Activated CD8-positive, alpha-beta T cell treated with anti-CD3 and anti-CD28 coated beads, Interleukin-2, amount 10 ng/mL, durations not matched to agents 7 days and 5 days (primary cell): ENCODE data around the gene ABCG1. TPM values are rescaled to one million over a fixed set of nuclear protein-coding genes. Genes with fewer than 3 reads are reported as not detected.

ENCODE experiments used
- ATAC-seq: fragments of 150-1000 bp; cut with Tn5 transposase; one replicate; pipeline ENCODE4 v1.10.0; 2021; ENCODE audit warnings: moderate library complexity
- CTCF ChIA-PET: fragments of 350-600 bp; sonication (Branson Sonifier 250); formaldehyde crosslinking; loops from one replicate; lab custom pipeline; 2021; ENCODE audit warnings: antibody characterized with exemption; lab: Charles Lee
- POLR2A ChIA-PET: fragments of 350-600 bp; sonication (Branson Sonifier 250); formaldehyde crosslinking; loops from one replicate; lab custom pipeline; 2021; ENCODE audit warnings: antibody characterized with exemption; lab: Charles Lee
- DNase-seq: peaks from one replicate; pipeline ENCODE4 v3.0.0-alpha.2; 2020
- H3K27ac Mint-ChIP-seq: one replicate; pipeline ENCODE4 v1.8.0; 2021; ENCODE audit warnings: mild to moderate bottlenecking, mixed read lengths
- H3K27me3 Mint-ChIP-seq: one replicate; pipeline ENCODE4 v1.8.0; 2021; ENCODE audit warnings: low read depth, mixed read lengths
- H3K36me3 Mint-ChIP-seq: one replicate; pipeline ENCODE4 v1.8.0; 2021; ENCODE audit warnings: low read depth, mixed read lengths
- H3K4me1 Mint-ChIP-seq: one replicate; pipeline ENCODE4 v1.8.0; 2021; ENCODE audit warnings: low read depth, mixed read lengths
- H3K4me3 Mint-ChIP-seq: one replicate; pipeline ENCODE4 v1.8.0; 2021; ENCODE audit warnings: mild to moderate bottlenecking, mixed read lengths
- H3K9me3 Mint-ChIP-seq: one replicate; pipeline ENCODE4 v1.8.0; 2022; ENCODE audit warnings: mixed read lengths; ENCODE audit not compliant: insufficient read depth
- total RNA-seq, 2 experiments: library from RNA; stranded (reverse); gene quantifications; one replicate each; pipeline ENCODE4 v1.2.3, GENCODE V29; 2021

Gene ABCG1
- total RNA-seq, 2 experiments from 2014 or later, result 6.7 to 8.0 TPM

DNA sequence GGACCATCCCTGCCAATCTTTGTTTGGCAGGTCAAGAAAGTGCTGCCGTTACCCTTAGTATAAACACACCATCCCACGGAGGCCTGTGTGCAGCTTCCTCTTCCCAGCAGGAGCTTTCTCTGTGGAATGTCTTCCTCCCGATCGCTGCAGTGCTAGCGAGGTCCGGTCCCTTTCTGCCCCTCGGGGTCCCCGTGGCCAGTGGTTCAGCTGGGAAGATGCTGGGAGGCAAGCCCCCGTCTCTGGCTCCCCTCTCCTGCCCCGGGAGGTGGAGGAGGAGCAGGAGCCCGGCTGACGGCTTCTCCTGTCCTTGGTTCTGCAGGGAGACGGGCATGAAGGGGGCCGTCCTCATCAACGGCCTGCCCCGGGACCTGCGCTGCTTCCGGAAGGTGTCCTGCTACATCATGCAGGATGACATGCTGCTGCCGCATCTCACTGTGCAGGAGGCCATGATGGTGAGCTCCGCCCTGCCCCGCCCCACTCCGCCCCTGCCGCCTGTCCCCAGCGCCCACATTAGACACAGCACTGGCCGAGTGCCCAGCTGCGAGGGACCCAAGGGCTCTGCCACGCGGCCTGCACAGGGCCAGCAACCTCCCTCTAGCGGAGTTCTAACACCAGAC, 54.2 kb downstream of the ABCG1 start:
- POLR2A ChIA-PET, result interaction anchor here (0.5 kb wide), 1 partner anchor 130 kb away, joined by 3 read pairs; no protein-coding TSS in a partner anchor
- ATAC-seq (no peak), DNase-seq (no peak)
- Mint-ChIP-seq H3K27ac (no peak overlapping the region), H3K4me3 (no peak overlapping the region), H3K9me3 (no peaks in the 10 kb centered on the region), H3K36me3 (no peaks in the 10 kb centered on the region), H3K27me3 (no peaks in the 10 kb centered on the region), H3K4me1 (peaks cover 18% of the 10 kb centered on the region)
- CTCF ChIA-PET, result interaction anchor here (0.8 to 1.1 kb wide), 2 partner anchors 13 to 127 kb away, joined by 3 read pairs; no protein-coding TSS in a partner anchor

DNA sequence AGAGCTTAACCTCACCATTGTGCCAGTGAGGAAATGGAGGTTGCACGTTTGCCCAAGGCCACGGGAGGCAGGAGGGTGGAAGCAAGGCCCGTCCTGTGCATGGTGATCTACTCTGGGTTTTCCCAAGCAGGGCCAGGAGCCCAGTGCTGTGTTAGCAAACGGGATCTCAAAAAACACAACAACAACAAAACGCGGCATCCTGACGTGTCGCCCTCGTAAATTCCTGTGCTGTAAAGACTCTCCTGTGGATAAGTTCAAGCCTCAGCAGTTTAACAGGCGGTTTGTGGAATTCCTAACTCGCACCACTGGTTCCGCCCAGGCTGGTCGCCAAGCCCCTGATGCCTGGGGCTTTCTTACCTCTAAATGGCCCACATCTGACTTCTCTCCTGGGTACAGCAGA, 57.1 kb downstream of the ABCG1 start:
- no peak for DNase-seq
- CTCF ChIA-PET, result interaction anchor here (1.1 to 1.7 kb wide), 3 partner anchors 17 to 130 kb away, joined by 4 to 5 read pairs (median 4); no protein-coding TSS in a partner anchor
- no peak for ATAC-seq
- Mint-ChIP-seq H3K27ac (no peak overlapping the region), H3K4me3 (no peak overlapping the region), H3K27me3 (no peaks in the 10 kb centered on the region), H3K36me3 (no peaks in the 10 kb centered on the region), H3K4me1 (peaks cover 2% of the 10 kb centered on the region), H3K9me3 (no peaks in the 10 kb centered on the region)
- POLR2A ChIA-PET, result no interaction called here

DNA sequence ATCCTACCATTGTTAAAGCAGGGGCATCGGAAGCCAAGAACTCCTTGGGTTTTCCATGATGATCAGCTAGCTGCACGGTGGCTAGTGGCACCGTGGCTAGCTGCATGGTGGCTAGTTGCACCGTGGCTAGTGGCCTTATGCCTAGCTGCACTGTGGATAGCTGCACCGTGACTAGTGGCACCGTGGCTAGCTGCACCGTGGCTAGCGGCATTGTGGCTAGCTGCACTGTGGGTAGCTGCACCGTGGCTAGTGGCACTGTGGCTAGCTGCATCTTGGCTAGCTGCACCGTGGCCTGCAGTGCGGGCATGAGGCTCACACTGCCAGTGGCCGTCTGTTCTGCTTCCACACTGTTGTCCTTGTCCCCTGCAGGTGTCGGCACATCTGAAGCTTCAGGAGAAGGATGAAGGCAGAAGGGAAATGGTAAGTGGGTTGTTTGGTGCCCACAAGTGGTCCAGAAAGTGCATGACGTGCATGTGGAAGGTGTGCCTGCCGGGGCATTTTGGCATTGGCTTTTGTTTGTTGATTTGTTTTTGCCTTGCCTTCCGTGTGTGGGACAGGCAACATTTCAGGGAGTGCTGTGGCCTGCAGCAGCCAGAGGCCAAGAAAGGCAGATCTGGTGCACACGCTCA, 57.7 kb downstream of the ABCG1 start:
- ATAC-seq (no peak), DNase-seq (no peak)
- no peak overlapping the region for H3K27ac Mint-ChIP-seq
- H3K4me3 Mint-ChIP-seq, result no peak overlapping the region
- CTCF ChIA-PET, result interaction anchor here (1.6 to 1.7 kb wide), 2 partner anchors 18 to 113 kb away, joined by 4 to 5 read pairs; no protein-coding TSS in a partner anchor
- POLR2A ChIA-PET, result no interaction called here
- H3K4me1 Mint-ChIP-seq, result no peaks in the 10 kb centered on the region
- H3K36me3 Mint-ChIP-seq, result no peaks in the 10 kb centered on the region
- no peaks in the 10 kb centered on the region for H3K9me3 Mint-ChIP-seq
- no peaks in the 10 kb centered on the region for H3K27me3 Mint-ChIP-seq

DNA sequence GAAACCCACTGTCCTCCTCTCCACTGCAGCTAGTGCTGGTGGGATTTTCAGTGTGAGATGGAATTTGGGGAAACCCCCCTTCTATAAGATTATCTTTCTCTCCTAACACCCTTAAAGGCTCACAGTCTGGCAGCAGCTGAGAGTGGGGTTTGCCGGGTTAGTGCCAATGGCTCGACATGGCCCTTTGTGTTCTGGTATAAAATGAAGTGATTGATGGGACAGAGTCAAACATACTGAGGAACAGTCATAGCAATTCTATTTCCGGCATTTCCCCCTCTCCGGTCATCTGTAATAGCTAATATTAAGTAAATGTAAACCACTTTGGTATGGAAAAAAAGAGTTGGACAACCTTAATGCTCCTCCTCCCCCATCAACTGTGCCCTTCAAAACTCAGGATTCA, 58.7 kb downstream of the ABCG1 start:
- H3K27me3 Mint-ChIP-seq, result no peaks in the 10 kb centered on the region
- no peaks in the 10 kb centered on the region for H3K36me3 Mint-ChIP-seq
- DNase-seq, result no peak
- H3K4me3 Mint-ChIP-seq, result no peak overlapping the region
- ChIA-PET CTCF (interaction anchor here (1.2 to 1.6 kb wide), 2 partner anchors 114 to 129 kb away, joined by 3 to 4 read pairs; no protein-coding TSS in a partner anchor), POLR2A (no interaction called here)
- no peaks in the 10 kb centered on the region for H3K4me1 Mint-ChIP-seq
- no peak overlapping the region for H3K27ac Mint-ChIP-seq
- no peaks in the 10 kb centered on the region for H3K9me3 Mint-ChIP-seq
- no peak for ATAC-seq

DNA sequence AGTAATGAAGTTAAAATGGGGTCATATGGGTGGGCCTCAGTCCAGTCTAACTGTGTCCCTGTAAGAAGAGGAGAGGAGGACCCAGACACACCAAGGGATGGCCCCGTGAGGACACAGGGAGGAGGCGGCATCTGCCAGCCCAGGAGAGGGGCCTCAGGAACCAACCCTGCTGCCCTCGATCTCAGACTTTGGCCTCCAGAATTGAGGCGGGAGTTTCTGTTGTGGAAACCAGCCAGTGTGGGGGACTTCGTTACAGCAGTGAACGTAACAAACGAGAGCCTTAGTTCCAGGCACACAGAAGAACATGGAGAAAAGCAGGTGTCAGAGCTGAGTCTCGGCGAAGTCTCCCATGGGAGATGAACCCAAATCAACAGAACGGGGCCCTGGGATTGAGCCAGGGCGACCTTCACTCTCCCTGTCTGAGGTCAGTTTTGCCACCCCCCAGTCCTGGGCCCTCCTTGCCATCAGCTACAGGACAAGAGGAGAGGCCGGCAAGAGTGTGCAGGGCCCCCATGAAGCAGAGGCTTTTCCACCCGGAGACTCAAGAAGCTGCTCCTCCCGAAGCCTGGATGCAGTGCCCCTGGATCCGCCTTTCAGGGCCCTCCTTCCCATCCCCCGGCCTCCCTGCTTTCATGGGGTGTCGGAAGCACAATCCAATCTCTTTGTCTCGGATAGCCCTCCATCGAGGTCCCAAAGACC, 59.7 kb downstream of the ABCG1 start:
- Mint-ChIP-seq H3K9me3 (no peaks in the 10 kb centered on the region), H3K4me1 (no peaks in the 10 kb centered on the region), H3K27me3 (no peaks in the 10 kb centered on the region), H3K4me3 (no peak overlapping the region), H3K36me3 (no peaks in the 10 kb centered on the region), H3K27ac (no peak overlapping the region)
- ChIA-PET POLR2A (interaction anchor here (1.8 kb wide), 1 partner anchor 9 kb away, joined by 4 read pairs; no protein-coding TSS in a partner anchor), CTCF (interaction anchor here (1.1 to 1.6 kb wide), 3 partner anchors 18 to 133 kb away, joined by 3 to 5 read pairs (median 4); no protein-coding TSS in a partner anchor)
- ATAC-seq (no peak), DNase-seq (no peak)

DNA sequence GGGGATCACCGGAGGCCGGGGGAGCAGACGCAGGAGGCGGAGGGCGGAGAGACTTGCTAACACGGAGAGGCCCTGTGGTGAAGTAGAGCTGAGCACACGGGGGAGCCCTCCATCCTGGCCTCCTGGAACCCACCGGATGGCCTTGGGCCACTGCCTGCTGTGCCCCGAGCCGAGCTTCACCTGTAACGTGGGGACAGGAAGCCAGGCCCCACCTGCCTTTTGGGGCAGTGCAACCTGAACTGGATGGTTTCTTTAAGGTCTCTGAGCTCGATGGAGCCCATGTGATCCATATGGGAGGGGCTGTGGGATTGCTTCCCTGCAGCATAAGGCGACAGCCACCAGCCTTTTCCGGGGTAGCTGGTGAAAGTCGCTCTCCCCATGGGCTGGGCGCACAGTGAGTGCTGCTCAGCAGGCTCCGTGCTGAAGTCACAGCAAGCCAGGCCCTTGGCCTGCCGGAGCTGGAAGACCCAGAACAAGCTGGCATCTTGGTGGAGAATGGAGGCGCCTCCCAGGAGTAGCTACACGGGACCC, 60.5 kb downstream of the ABCG1 start:
- no peaks in the 10 kb centered on the region for H3K27me3 Mint-ChIP-seq
- DNase-seq (no peak), ATAC-seq (no peak)
- POLR2A ChIA-PET, result interaction anchor here (0.9 to 1.8 kb wide), 2 partner anchors 8 to 10 kb away, joined by 3 to 4 read pairs; no protein-coding TSS in a partner anchor
- no peak overlapping the region for H3K27ac Mint-ChIP-seq
- H3K36me3 Mint-ChIP-seq, result no peaks in the 10 kb centered on the region
- no peak overlapping the region for H3K4me3 Mint-ChIP-seq
- no peaks in the 10 kb centered on the region for H3K9me3 Mint-ChIP-seq
- H3K4me1 Mint-ChIP-seq, result no peaks in the 10 kb centered on the region
- CTCF ChIA-PET, result interaction anchor here (1.0 to 1.6 kb wide), 4 partner anchors 17 to 133 kb away, joined by 3 to 5 read pairs (median 4); no protein-coding TSS in a partner anchor

DNA sequence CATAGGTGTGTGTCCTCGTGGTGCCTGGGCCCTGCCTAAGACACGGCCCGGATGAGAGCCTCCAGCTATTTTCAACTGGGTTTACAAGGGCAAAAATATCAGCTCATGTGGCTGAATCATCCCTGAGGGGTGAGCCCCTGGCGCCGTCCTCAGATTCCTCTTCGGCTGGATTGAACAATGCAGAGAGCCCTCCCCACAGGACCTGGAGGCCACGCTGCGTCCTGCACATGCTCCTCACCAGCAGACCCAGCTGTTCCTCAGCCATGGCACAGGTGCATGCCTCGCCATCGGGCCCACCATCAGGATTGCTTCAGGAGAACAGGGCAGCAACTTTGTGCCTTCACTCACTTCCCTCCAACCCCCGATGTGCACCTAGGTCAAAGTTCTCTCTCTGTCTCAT, 60.9 kb downstream of the ABCG1 start:
- Mint-ChIP-seq H3K36me3 (no peaks in the 10 kb centered on the region), H3K4me1 (no peaks in the 10 kb centered on the region), H3K27me3 (no peaks in the 10 kb centered on the region), H3K27ac (no peak overlapping the region), H3K9me3 (no peaks in the 10 kb centered on the region), H3K4me3 (no peak overlapping the region)
- no peak for ATAC-seq
- ChIA-PET POLR2A (interaction anchor here (0.9 to 1.8 kb wide), 2 partner anchors 9 to 11 kb away, joined by 3 to 4 read pairs; no protein-coding TSS in a partner anchor), CTCF (interaction anchor here (1.0 to 1.6 kb wide), 4 partner anchors 16 to 134 kb away, joined by 3 to 5 read pairs (median 4); no protein-coding TSS in a partner anchor)
- no peak for DNase-seq

DNA sequence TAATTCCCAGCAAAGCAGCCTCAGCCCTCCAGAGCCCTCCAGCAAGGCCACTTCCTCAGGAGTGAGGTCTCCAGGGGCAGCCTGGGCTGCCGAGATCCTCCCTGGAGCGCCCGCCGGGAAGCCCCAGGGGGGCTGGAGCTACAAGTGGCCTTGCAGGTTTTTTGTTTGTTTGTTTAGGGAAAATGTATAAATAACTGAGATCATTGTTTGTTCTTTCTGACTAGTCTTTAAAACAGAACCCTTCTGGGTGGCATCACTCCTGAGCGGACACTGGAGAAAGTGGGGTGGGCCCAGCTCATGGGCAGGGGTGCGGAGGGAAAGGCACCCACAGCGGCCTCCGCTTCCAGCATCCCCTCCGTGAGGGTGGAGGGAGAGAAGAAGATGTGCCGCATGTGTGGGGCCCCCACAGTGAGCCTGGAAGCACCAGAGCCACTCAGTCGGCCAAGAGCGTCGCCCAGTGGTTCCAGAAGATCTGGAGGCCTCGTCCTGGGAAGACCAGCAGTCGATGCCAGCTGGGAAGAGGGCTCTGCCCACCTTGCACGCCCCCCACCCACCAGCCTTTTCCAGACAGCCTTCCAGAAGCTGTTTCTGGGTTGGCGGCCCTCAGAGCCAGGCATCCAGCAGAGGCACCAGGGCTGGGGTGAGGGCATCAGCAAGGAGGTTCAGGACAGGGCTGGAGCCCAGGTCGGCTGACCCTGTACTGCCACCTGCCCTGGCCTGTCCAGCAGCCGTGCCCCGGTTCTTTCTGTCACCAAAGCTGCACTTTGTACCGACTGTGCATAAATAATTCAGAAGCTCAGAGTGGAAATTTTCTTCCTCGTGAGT, 61.6 kb downstream of the ABCG1 start:
- Mint-ChIP-seq H3K27me3 (no peaks in the 10 kb centered on the region), H3K9me3 (no peaks in the 10 kb centered on the region), H3K4me1 (peaks cover under 1% of the 10 kb centered on the region), H3K27ac (no peak overlapping the region), H3K4me3 (no peak overlapping the region), H3K36me3 (no peaks in the 10 kb centered on the region)
- ChIA-PET POLR2A (interaction anchor here (0.9 to 1.8 kb wide), 2 partner anchors 9 to 11 kb away, joined by 3 to 4 read pairs; no protein-coding TSS in a partner anchor), CTCF (interaction anchor here (1.1 kb wide), 1 partner anchor 30 kb away, joined by 3 read pairs; no protein-coding TSS in a partner anchor)
- DNase-seq (no peak), ATAC-seq (no peak)

DNA sequence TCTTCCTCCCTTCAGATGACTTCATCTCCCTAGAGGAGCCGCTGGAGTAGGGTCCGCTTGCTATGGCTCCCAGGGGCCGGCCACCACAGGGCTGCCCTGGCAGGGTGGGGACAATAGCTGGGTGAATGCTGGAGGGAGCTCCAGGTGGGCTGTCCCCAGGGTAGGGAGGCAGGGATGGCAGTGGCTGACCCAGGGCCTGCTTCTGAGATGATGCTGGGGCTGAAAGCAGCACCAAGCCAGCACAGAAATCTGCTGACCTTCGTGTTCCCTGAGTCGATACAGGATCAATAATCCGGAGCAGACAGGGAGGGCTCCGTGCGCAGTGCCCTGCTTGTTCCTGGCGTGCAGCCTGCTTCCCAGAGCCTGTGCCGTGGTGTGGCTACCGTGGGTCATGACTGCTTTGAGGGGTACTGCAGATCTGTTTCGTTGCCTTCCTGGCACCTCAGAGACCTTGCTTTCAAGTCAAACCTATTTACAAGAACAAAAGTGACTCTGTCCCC, 62.3 kb downstream of the ABCG1 start:
- no peak overlapping the region for H3K4me3 Mint-ChIP-seq
- POLR2A ChIA-PET, result no interaction called here

DNA sequence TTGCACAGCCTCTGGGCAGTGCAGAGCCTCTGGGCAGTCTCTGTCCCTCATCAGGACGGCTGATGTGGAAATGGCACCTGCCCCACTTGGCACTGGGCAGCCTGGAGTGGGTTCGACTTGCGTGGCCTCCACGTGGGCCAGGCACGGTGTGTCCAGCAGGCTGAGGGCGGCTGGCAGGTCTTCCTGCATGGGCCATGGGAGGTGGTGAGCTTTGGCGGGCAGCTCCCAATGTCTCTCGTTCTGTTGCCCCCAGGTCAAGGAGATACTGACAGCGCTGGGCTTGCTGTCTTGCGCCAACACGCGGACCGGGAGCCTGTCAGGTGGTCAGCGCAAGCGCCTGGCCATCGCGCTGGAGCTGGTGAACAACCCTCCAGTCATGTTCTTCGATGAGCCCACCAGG, 63.1 kb downstream of the ABCG1 start:
- Mint-ChIP-seq H3K4me3 (no peak overlapping the region), H3K4me1 (peaks cover 14% of the 10 kb centered on the region), H3K27ac (no peak overlapping the region), H3K27me3 (no peaks in the 10 kb centered on the region), H3K9me3 (no peaks in the 10 kb centered on the region), H3K36me3 (no peaks in the 10 kb centered on the region)
- ChIA-PET CTCF (interaction anchor here (0.8 to 0.9 kb wide), 2 partner anchors 23 to 118 kb away, joined by 3 read pairs; no protein-coding TSS in a partner anchor), POLR2A (interaction anchor here (0.6 kb wide), 1 partner anchor 12 kb away, joined by 4 read pairs; no protein-coding TSS in a partner anchor)
- ATAC-seq, result no peak
- no peak for DNase-seq

More for the DNA sequence above, 62.3 kb downstream of the ABCG1 start:
- DNase-seq (no peak), ATAC-seq (no peak)
- CTCF ChIA-PET, result interaction anchor here (1.1 kb wide), 1 partner anchor 29 kb away, joined by 3 read pairs; no protein-coding TSS in a partner anchor
- Mint-ChIP-seq H3K27me3 (no peaks in the 10 kb centered on the region), H3K4me1 (peaks cover 7% of the 10 kb centered on the region), H3K9me3 (no peaks in the 10 kb centered on the region), H3K27ac (no peak overlapping the region), H3K36me3 (no peaks in the 10 kb centered on the region)
